ENCODE measurements around the gene TIAM1.

DNA sequence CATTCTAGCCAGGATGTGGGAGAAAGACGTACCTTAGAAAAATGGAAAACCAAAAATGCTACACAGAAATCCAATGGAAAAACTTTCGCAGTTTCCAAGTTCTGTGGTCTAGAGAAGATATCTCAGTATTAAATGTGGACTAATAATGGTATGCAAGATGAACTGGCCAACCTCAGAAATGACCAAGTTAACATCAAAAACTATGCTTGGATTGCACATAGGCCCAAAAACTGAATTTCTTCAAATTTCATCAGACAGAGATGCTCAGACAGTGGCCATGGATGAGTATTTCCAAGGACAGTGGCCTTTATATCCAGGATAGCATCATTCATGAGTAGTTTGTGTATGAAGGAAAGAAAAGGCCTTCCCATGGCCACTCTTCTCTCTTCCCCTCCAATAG is 132.2 kb downstream of the TIAM1 start:
- TF ChIP-seq, protein P1, sequence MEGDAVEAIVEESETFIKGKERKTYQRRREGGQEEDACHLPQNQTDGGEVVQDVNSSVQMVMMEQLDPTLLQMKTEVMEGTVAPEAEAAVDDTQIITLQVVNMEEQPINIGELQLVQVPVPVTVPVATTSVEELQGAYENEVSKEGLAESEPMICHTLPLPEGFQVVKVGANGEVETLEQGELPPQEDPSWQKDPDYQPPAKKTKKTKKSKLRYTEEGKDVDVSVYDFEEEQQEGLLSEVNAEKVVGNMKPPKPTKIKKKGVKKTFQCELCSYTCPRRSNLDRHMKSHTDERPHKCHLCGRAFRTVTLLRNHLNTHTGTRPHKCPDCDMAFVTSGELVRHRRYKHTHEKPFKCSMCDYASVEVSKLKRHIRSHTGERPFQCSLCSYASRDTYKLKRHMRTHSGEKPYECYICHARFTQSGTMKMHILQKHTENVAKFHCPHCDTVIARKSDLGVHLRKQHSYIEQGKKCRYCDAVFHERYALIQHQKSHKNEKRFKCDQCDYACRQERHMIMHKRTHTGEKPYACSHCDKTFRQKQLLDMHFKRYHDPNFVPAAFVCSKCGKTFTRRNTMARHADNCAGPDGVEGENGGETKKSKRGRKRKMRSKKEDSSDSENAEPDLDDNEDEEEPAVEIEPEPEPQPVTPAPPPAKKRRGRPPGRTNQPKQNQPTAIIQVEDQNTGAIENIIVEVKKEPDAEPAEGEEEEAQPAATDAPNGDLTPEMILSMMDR (conservative IDR thresholded peaks at IDR 0.05): no peak
- TF ChIP-seq ZFX (IDR thresholded peaks at IDR 0.05): no peak
